GM19463 (cell line): Measurements from ENCODE around the gene CCL8.

Experiments
- ATAC-seq: cut with Tn5 transposase; IDR thresholded peaks from one replicate; pipeline ENCODE4 v1.9.1; 2021; ENCODE audit warnings: mild to moderate bottlenecking, moderate library complexity; ENCODE audit not compliant: unreplicated experiment

The CCL8 gene

GRCh38 chr17:34319039-34319483 is at the start of gene CCL8:
Gene CCL8, plus strand, starts transcription at chr17:34319435. Its CDS starts 67 bp downstream, at chr17:34319502.
- no peak for ATAC-seq

- no peak for ATAC-seq
These were observed 49.3 kb upstream of the CCL8 start, which contains the start of gene CCL7 for GRCh38 chr17:34269969-34270368. Gene CCL7, plus strand, starts transcription at chr17:34270221. Its CDS starts 70 bp downstream, at chr17:34270291.

GRCh38 chr17:34275881-34276280 is 43.4 kb upstream of the CCL8 start:
- no peak for ATAC-seq

DNA sequence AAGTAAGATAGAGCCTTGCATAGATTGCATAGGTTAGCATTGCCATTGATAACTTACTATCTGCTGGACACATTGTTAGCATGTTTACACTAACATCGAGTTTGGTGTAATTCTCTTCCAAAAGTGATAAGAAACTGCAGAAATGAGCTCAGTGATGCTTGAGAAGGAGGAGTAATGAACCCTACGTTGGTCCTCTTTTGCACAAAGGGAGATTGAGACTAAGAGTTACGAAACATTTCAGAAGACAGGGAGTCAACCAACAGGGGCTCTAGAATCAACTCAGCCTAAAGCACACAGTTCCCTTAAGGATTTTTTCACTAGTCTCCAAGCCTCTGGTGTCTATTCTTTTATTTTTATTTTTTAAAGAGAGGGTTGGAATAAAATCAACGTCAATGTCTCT is 42.4 kb upstream of the CCL8 start:
- no peak for ATAC-seq

DNA sequence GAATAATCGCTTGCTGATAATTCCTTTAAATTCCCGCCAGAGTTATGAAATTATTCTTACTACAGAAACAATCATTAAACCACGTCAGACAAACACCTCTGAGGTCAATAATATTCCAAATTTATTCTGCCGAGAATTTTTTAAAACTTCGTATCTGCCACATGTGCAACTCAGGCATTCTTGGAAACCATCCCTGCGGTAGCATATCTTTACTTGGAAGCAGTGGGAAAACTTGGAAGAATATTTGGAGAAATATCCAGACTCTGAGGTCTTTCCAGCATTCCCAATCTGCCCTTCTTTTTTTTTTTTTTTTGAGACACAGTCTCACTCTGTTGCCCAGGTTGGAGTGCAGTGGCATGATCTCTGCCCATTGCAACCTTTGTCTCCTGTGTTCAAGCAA is 35.7 kb upstream of the CCL8 start:
- ATAC-seq, result no peak

GRCh38 chr17:34285286-34285792 is 33.9 kb upstream of the CCL8 start, which contains the start of gene CCL11:
Gene CCL11, plus strand, starts transcription at chr17:34285742. Its CDS starts 67 bp downstream, at chr17:34285809.
- no peak for ATAC-seq

DNA sequence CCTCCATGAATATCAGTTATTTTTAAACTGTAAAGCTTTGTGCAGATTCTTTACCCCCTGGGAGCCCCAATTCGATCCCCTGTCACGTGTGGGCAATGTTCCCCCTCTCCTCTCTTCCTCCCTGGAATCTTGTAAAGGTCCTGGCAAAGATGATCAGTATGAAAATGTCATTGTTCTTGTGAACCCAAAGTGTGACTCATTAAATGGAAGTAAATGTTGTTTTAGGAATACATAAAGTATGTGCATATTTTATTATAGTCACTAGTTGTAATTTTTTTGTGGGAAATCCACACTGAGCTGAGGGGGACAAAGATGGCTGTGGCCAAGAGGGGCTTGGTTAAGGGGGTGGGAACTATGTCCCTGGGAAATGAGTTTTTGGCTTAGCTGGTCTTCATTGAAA is 31.4 kb upstream of the CCL8 start:
- ATAC-seq, result no peak

- ATAC-seq, result no peak
These were observed 28.6 kb upstream of the CCL8 start for GRCh38 chr17:34290586-34290985.

DNA sequence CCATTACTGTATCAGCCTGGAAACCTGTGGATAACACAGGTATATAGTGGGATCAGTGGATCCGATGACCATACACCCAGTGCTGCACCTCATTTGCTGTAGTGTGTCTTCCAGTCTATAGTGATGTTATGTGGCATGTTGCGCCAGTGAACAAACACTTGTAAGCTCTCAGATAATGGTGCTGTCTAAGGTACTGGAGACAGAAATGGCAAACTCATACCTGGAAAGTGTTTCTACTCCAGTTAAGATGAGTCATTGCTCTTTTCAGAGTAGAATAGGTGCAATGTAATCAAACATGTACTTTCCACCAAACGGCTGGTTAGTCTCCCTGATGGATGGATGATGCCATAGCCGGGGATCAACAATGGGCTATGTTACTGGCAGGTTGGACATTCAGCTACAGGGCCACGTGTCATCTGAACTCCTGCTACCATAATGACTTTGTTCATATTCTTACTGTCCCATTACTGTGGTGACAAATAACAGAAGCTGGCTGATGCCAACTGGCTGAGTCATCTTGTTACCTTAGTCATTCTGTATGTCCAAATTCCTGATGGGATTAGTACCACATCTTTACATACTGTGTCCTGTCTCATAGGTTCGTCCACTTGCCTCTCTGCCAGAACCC is 27.4 kb upstream of the CCL8 start:
- ATAC-seq, result no peak

DNA sequence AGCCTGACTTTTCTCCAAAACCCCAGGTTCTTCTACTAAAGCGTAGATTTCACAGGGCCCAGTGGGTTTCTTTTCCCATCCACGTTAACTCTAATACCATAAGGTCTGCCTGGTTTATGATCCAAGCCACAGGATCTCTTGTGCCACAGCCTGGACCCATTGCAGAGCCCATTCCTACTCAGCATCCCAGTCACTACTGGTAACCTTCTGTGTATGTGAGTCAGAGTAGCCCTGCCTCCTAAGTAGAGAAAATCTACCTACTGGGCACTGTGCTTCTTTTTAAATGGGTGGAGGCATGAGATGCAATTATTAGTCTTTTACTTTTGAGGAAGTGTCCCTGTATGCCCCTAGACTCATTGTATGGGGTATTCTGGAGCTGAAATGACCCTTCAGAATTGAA is 20.2 kb upstream of the CCL8 start:
- no peak for ATAC-seq

- no peak for ATAC-seq
These were observed 19.2 kb upstream of the CCL8 start for GRCh38 chr17:34299956-34300577.

DNA sequence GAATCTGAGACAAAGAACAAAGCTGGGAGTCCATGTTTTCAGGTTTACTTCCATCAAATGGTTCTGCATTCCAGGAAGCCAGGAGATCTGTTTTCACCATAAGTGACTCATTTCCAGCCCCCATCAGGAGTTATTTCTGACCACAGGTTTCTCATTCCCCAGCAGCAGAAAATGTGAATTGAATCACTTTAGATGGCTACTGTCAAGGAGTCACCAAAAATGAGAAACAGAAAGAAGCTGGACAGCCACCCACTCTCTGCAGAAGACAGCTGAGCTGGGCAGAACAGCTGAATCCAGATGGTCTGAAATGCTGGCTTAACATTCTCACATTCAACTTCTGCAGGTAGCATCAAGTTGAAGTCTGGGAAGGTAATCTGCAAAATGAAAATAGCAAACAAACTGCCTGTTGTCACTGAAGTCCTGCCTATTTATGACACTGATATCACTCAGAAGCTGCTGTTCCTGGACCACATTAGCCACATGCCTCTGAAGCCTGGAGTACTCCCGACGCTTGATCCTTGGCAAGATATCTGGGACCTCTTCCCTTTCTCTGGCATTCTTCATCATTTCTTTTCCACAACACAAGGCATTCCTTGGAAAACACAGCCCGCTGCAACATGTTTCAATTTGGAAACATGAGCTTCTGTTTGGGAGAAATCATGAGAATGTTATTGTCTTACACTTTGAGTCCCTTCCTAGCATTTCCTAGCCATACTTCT is 18.4 kb upstream of the CCL8 start:
- no peak for ATAC-seq

GRCh38 chr17:34301986-34302385 is 17.2 kb upstream of the CCL8 start:
- no peak for ATAC-seq

GRCh38 chr17:34302636-34303035 is 16.6 kb upstream of the CCL8 start:
- no peak for ATAC-seq

DNA sequence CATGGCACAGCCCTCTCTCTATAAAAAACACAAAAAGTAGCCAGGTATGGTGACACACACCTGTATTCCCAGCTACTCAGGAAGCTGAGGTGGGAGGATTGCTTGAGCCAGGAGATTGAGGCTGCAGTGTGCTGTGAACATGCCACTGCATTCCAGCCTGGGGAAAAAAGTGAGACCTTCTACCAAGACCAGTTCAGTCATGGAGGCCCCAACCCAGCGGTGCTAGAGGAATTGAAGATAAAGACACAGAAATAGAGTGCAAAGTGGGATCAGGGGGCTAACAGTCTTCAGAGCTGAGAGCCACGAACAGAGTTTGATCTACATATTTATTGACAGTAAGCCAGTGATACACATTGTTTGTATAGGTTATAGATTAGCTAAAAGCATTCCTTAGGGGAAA is 15.6 kb upstream of the CCL8 start:
- no peak for ATAC-seq

DNA sequence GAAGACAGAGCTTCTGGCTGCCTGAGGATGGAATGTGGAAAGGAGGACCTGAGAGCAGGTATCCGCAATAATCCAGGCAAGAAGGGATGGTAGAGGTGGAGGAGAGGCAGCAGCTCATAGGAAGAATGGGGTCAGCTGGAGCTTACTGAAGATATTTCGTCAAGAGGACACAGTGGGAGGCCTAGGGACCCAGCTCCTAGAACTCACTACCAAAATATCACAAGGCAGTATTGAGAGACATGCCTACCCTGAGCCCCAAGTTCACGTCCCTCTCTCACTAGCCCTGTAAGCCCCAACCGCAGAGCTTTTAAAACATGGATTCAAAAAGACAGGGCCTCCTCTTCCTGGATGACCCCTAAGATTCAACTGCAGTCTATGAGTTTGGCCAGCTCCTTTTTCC is 14.2 kb upstream of the CCL8 start:
- ATAC-seq, result no peak

GRCh38 chr17:34305606-34306005 is 13.6 kb upstream of the CCL8 start:
- ATAC-seq, result no peak

- ATAC-seq, result no peak
These were observed 12.8 kb upstream of the CCL8 start for GRCh38 chr17:34306466-34306865.

GRCh38 chr17:34307110-34307509 is 12.1 kb upstream of the CCL8 start:
- ATAC-seq, result no peak

DNA sequence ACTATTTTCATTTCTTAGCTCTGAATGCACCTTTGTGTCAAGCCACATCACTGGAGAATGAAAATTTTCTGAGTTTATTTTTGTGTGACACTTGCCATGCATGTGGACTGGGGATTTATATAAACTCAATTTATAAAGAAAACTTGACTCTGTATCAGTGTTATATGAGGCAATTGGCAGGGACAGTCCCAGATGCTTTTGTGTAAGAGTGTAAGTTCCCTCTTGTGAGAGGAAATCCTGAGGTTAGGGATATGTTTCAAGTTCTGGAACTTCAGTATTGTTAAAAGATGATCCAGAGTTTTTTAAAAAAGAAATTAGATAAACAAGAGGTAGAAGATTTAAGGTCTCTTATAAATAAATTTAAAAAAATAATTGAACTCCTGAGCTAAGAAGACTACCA is 10.9 kb upstream of the CCL8 start:
- no peak for ATAC-seq

GRCh38 chr17:34311291-34311690 is 7.9 kb upstream of the CCL8 start:
- ATAC-seq, result no peak

GRCh38 chr17:34312080-34312479 is 7.2 kb upstream of the CCL8 start:
- no peak for ATAC-seq
